Smooth muscle cell (in vitro differentiated cells): ENCODE measurements around the gene SLC16A13. TPM values are rescaled to one million over a fixed set of nuclear protein-coding genes. Genes with fewer than 3 reads are reported as not detected.

ENCODE experiments used
- DNase-seq: peaks from one replicate; lab custom pipeline; 2025; ENCODE audit not compliant: unreplicated experiment; lab: John Stamatoyannopoulos, UW
- H2AFZ ChIP-seq: fragments of 200-600 bp; sonication (generic); 2 replicates; pipeline ENCODE4 v1.6.0; 2016; ENCODE audit warnings: antibody characterized with exemption, low read depth, mild to moderate bottlenecking
- H3F3A ChIP-seq: fragments of 200-600 bp; sonication (generic); 2 replicates; pipeline ENCODE4 v1.6.0; 2017; ENCODE audit warnings: antibody characterized with exemption, low read depth
- H3K27ac ChIP-seq: fragments of 200-600 bp; sonication (generic); 2 replicates; pipeline ENCODE4 v1.5.1; 2016; ENCODE audit warnings: low read depth, mild to moderate bottlenecking
- H3K27me3 ChIP-seq: fragments of 200-600 bp; sonication (generic); 2 replicates; pipeline ENCODE4 v1.6.1; 2016; ENCODE audit warnings: low read depth, mild to moderate bottlenecking
- H3K36me3 ChIP-seq: fragments of 200-600 bp; sonication (generic); 2 replicates; pipeline ENCODE4 v1.5.1; 2016; ENCODE audit warnings: low read depth
- H3K4me1 ChIP-seq: fragments of 200-600 bp; sonication (generic); 2 replicates; pipeline ENCODE4 v1.5.1; 2016; ENCODE audit warnings: low read depth
- H3K4me2 ChIP-seq: fragments of 200-600 bp; sonication (generic); 2 replicates; pipeline ENCODE4 v1.6.0; 2016; ENCODE audit warnings: mild to moderate bottlenecking
- H3K4me3 ChIP-seq: fragments of 200-600 bp; sonication (generic); 2 replicates; pipeline ENCODE4 v1.5.1; 2016; ENCODE audit warnings: mild to moderate bottlenecking
- H3K79me2 ChIP-seq: fragments of 200-600 bp; sonication (generic); 2 replicates; pipeline ENCODE4 v1.6.0; 2016; ENCODE audit warnings: low read depth, mild to moderate bottlenecking
- H3K9ac ChIP-seq: fragments of 200-600 bp; sonication (generic); 2 replicates; pipeline ENCODE4 v1.6.0; 2016; ENCODE audit warnings: low read depth
- H3K9me3 ChIP-seq: fragments of 200-600 bp; sonication (generic); replicated peaks from 2 replicates; pipeline ENCODE4 v1.5.1; 2016; ENCODE audit warnings: low read depth
- H4K20me1 ChIP-seq: fragments of 200-600 bp; sonication (generic); 2 replicates; pipeline ENCODE4 v1.6.0; 2016; ENCODE audit warnings: low read depth
- WGBS: methylation state at CpG from one replicate; pipeline ENCODE4 v1.1.7; 2016; ENCODE audit warnings: low lambda C conversion rate; 5-methylcytosine and 5-hydroxymethylcytosine counted together
- polyA plus RNA-seq: library from polyadenylated mRNA; unstranded; fragments of >200 nt; fragmentation: Nextera tagmentation; extraction: Ambion mirVana; gene quantifications from 2 replicates; pipeline ENCODE4 v1.2.1, GENCODE V29; 2016
- total RNA-seq: library from RNA; depleted of rRNA; stranded (reverse); fragments of >200 nt; gene quantifications from 2 replicates; pipeline ENCODE4 v1.2.3, GENCODE V29; 2014
- TF ChIP-seq, protein P1 (sequence below): fragments of 200-600 bp; sonication (generic); IDR thresholded peaks from 2 replicates; pipeline ENCODE4 v1.5.1; 2017; ENCODE audit warnings: borderline replicate concordance, mild to moderate bottlenecking, antibody characterized with exemption; ENCODE audit not compliant: insufficient read depth, poor library complexity, severe bottlenecking

The SLC16A13 gene
- total and polyA plus RNA-seq, 2 experiments from 2014 or later: 2.0 to 3.5 TPM

DNA sequence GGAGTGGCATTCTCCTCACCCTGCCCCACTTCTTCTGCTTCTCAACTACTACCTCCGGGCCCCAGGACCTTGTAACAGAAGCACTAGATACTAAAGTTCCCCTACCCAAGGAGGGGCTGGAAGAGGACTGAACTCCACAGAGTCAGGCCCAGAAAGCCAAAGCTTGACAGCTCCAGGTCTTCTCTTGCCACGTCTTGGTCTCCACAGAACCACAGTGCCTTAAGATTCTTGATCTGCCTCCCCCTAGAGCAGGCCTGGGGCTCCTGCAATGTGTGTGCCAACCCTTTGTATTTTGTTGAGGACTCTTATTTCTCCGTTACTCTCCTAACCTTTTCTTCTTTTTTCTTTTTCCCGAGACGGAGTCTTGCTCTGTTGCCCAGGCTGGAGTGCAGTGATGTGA lies 4.0 kb downstream of the SLC16A13 start:
- WGBS: 91% methylated on average over 5 of the region's 5 CpGs

GRCh38 chr17:7041607-7042500 lies 6.0 kb downstream of the SLC16A13 start:
- Histone ChIP-seq H3K36me3 (no peaks in the 10 kb centered on the region), H3K27ac (no peak overlapping the region), H3F3A (peaks cover 4% of the 10 kb centered on the region), H3K9me3 (no peaks in the 10 kb centered on the region), H3K4me2 (peak overlapping the region; percentile 85), H3K27me3 (peaks cover 8% of the 10 kb centered on the region), H3K79me2 (no peaks in the 10 kb centered on the region), H3K4me3 (peak overlapping the region; percentile 51), H3K4me1 (peaks cover 6% of the 10 kb centered on the region), H4K20me1 (no peaks in the 10 kb centered on the region), H2AFZ (peak overlapping the region; percentile 59), H3K9ac (no peak overlapping the region)
- TF ChIP-seq, protein P1, sequence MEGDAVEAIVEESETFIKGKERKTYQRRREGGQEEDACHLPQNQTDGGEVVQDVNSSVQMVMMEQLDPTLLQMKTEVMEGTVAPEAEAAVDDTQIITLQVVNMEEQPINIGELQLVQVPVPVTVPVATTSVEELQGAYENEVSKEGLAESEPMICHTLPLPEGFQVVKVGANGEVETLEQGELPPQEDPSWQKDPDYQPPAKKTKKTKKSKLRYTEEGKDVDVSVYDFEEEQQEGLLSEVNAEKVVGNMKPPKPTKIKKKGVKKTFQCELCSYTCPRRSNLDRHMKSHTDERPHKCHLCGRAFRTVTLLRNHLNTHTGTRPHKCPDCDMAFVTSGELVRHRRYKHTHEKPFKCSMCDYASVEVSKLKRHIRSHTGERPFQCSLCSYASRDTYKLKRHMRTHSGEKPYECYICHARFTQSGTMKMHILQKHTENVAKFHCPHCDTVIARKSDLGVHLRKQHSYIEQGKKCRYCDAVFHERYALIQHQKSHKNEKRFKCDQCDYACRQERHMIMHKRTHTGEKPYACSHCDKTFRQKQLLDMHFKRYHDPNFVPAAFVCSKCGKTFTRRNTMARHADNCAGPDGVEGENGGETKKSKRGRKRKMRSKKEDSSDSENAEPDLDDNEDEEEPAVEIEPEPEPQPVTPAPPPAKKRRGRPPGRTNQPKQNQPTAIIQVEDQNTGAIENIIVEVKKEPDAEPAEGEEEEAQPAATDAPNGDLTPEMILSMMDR: no peak
- DNase-seq: no peak
- 21% methylated on average over 35 of the region's 43 CpGs for WGBS

More for the DNA sequence above, 4.0 kb downstream of the SLC16A13 start:
- Histone ChIP-seq H3K27ac (no peak overlapping the region), H2AFZ (no peak overlapping the region), H3F3A (peaks cover 8% of the 10 kb centered on the region), H3K4me2 (no peak overlapping the region), H4K20me1 (no peaks in the 10 kb centered on the region), H3K27me3 (peaks cover 8% of the 10 kb centered on the region), H3K36me3 (no peaks in the 10 kb centered on the region), H3K4me3 (no peak overlapping the region), H3K79me2 (no peaks in the 10 kb centered on the region), H3K9me3 (no peaks in the 10 kb centered on the region), H3K9ac (no peak overlapping the region), H3K4me1 (peaks cover 10% of the 10 kb centered on the region)
- DNase-seq: no peak
- TF ChIP-seq, protein P1: no peak

- H2AFZ ChIP-seq: peak overlapping the region; percentile 59
- H3F3A ChIP-seq: peaks cover 4% of the 10 kb centered on the region
- H3K4me3 ChIP-seq: peak overlapping the region; percentile 51
- WGBS: 10% methylated on average over 37 of the region's 53 CpGs
- H3K27me3 ChIP-seq: peaks cover 8% of the 10 kb centered on the region
- H3K4me2 ChIP-seq: peak overlapping the region; percentile 85
- H3K9me3 ChIP-seq: no peaks in the 10 kb centered on the region
- peaks cover 6% of the 10 kb centered on the region for H3K4me1 ChIP-seq
- no peaks in the 10 kb centered on the region for H4K20me1 ChIP-seq
- TF ChIP-seq, protein P1: no peak
- H3K36me3 ChIP-seq: no peaks in the 10 kb centered on the region
- DNase-seq: no peak
- H3K9ac ChIP-seq: no peak overlapping the region
- no peak overlapping the region for H3K27ac ChIP-seq
- H3K79me2 ChIP-seq: no peaks in the 10 kb centered on the region
Measured at GRCh38 chr17:7042501-7043181, 6.8 kb downstream of the SLC16A13 start.
